DOHH2 (cell line): ENCODE results near the gene ADSL.

Source experiments
- EZH2phosphoT487 ChIP-seq: fragments of 200-600 bp; sonication (generic); IDR thresholded peaks from 2 replicates; pipeline ENCODE4 v1.6.1; 2017; ENCODE audit warnings: borderline replicate concordance, mild to moderate bottlenecking, antibody characterized with exemption, low read length, moderate library complexity, mixed read lengths
- TF ChIP-seq, protein P1 (sequence below): fragments of 200-600 bp; sonication (generic); IDR thresholded peaks from one replicate; pipeline ENCODE4 v1.5.1; 2014; ENCODE audit warnings: antibody characterized with exemption, mild to moderate bottlenecking, low read depth, low read length; ENCODE audit not compliant: poor library complexity, severe bottlenecking

DNA sequence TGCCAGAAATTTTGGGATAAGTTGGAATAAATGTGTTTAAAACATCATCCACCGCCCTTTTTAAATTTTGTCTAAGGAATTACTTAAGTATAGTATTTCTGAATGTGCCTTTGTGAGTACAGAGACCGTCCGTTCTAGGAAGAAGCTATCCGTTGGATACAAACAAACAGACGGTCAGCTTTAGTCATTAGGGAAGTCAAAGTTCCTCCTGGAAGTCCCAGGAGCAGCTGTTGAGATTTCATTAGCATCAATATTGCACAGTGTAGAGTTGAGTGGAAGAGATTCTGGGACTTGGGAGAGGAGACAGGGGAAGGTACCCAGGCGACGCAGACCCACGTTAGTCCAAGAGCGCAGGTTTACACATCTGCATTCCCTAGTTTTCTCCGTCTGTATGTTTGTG lies 15.7 kb upstream of the ADSL start:
- TF ChIP-seq, protein P1, sequence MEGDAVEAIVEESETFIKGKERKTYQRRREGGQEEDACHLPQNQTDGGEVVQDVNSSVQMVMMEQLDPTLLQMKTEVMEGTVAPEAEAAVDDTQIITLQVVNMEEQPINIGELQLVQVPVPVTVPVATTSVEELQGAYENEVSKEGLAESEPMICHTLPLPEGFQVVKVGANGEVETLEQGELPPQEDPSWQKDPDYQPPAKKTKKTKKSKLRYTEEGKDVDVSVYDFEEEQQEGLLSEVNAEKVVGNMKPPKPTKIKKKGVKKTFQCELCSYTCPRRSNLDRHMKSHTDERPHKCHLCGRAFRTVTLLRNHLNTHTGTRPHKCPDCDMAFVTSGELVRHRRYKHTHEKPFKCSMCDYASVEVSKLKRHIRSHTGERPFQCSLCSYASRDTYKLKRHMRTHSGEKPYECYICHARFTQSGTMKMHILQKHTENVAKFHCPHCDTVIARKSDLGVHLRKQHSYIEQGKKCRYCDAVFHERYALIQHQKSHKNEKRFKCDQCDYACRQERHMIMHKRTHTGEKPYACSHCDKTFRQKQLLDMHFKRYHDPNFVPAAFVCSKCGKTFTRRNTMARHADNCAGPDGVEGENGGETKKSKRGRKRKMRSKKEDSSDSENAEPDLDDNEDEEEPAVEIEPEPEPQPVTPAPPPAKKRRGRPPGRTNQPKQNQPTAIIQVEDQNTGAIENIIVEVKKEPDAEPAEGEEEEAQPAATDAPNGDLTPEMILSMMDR = no peak
- TF ChIP-seq EZH2phosphoT487 = no peak
